CD4-positive, alpha-beta T cell treated with Interleukin-17A for 1 hour (primary cell): ENCODE results near the gene ZNHIT1.
A peak's percentile ranks its signal among the peaks of the same experiment; 100 is the strongest.
"Not testable (repeated sequence)": the region's sequence is repeated elsewhere in the genome, so short reads cannot be mapped to it uniquely, and the experiment has no call there.

Experiments used
- DNase-seq: peaks from one replicate; pipeline ENCODE4 v3.0.0-alpha.2; 2020

Gene ZNHIT1

DNA sequence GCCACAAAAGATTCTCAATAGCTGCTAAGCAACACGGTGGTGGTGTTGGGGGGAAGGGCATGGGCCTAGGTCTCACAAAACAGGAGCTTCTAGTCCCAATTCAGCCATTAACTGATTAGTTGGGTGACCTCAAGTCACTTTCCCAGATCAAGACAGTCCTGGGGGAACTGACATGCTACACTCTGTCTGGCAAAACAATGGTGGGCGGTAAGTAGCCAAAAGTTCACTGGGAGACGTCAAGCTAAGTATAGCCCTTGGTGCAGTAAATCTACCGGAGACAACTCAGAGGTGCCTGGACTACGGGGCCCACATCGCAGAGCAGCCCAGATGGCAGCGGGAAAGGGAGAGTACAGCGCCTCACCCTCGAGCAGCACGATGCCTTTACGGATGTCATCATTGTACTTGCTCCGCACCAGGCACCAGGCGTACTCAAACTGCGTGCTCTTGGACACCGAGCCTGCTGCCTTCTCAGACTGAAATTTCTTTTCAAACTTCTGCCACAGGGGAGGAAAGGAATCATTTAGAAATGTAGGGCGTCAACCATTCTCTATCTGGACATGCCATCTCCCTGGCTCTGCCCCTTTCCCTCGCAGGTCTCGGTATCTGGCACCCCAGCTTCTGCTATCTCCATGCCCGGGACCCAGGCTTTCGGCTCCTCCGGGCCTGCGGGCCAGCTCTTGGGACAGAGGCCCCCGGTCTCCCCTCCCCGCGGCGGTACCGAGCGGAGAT, 25.8 kb downstream of the ZNHIT1 start:
- DNase-seq = no peak

DNA sequence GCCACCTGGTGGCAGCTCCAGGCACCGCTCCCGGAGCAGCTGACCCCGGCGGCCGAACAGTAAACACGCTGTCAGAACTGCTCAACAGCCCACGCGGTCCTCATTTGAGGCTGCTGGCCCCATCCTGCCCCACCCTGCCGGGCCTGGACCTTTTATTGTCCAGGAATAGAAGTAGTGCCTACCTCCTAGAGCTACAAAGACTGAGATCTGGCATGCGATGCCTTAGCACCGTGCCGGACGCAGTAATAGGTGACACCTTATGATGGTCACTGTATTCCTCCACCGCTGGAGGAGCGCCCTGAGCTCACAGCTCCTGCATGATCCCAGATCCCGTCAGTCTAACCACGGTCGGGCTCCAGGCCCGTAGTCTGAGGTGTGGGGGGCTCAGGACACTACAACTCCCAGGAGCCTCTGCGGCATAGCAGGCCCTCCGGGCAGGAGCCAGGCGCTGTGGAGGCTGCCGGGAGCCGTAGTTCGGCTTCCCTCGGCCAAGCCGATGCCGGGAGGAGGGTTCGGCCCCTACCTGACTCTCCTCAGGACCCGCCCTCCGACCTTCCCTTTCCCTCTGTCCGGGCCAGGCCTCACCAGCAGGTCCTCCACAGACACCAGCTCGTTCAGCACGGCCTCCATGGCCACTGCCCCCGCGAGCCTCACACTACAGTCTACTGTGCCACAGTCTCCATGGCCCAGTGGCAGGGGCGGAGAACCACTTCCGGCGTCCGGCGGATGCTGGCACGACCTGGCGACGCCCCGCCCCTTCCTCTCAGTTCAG, 26.6 kb downstream of the ZNHIT1 start, which contains the start of gene FIS1:
Gene FIS1, minus strand, starts transcription at position 707 of the 772 bp plus-strand sequence. Its CDS starts 77 bp downstream, at position 630.
- DNase-seq = peak; percentile 92

DNA sequence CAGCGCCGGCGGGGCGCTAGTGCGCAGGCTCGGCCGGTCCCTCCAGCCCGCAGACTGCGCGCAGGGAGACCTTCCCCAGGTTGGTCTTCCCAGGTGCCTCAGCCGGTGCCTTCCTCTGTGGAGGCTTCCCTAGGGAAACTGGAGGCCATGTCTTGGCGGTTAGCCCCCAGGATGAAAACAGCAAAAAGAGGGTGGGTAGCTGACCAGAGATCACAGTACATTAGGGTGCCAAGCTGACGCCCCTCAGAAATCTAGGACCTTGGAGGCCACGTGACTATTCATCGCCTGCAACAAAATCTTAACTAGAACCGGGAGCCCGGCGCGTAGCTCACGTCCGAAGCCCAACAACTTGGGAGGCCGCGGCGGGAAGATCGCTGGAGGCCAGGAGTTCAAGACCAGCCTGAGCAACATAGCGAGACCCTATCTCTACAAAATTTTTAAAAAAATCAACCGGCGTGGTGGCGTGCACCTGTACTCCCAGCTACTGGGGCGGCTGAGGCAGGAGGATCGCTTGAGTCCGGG, 27.2 kb downstream of the ZNHIT1 start:
- no peak for DNase-seq

DNA sequence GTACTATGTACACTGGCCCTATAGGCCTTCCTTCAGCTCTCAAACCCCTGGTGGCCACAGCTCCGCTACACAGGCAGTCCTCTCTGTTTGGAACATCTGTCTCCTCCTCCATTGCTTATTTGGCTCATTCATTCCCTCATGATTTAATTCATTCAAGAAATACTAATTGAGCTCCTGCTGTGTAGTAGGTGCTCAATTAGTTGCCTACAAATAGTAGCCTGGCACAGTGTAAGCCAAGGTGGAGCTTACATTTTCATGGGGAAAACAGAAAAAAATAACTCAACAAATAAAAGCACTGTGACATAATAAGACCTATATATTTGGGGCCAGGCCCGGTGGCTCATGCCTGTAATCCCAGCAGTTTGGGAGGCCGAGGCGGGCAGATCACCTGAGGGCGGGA, 30.3 kb downstream of the ZNHIT1 start:
- no peak for DNase-seq

DNA sequence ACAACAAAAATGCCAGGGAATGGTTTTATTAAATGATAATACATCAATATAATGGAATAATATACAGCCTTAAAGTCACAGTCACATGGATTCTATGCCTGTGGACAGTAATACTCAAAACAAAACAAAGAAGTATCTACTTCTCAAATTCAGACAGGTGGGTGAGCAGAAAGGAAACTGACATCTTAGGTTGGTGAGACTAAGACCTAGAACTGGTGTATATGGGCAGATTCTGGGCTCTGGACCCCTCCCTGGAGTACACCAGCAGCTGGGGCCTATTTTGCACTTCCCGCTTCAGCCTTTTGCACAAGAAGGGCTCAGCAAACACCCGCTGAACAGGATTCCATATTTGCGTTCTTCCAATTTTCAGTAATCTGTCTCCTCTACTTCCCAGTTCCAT, 32.4 kb downstream of the ZNHIT1 start:
- DNase-seq = no peak

DNA sequence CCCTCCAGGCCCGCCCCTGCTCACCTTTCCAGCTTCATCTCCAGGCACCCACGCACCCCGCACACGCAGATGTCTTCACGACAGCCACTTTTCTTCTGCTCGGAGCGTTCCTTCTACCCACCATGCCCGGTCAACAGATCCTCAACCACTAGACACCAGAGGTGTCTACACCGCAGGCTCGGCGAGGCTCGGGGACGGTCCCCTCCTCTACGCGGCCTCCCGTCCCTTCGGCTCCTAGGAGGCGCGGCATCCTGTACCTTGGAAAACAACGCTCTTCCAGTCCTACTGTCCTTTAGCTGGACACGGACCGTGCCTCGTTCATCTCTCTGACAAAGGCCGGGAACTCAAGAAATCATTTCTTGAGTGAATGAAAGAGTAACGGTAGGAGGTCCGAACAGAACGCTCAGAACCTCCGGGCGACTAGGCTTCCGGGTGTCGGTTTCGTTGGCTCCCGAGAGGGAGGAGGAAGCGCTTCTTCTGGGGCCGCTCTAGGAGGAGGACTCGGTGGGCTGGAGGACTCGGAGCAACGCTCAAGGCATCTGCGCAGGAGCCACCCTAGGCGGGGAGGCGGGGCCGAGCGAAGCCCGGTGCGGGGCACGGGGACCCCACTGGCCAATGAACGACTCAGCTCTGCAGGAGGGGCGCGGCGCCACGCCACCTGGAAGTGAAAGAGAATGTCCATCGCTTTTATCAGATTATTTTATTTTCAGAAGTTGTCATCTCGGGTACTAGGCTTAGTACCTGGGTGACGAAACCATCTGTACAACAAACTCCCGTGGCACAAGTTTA, 34.1 kb downstream of the ZNHIT1 start:
- peak; percentile 99 for DNase-seq

DNA sequence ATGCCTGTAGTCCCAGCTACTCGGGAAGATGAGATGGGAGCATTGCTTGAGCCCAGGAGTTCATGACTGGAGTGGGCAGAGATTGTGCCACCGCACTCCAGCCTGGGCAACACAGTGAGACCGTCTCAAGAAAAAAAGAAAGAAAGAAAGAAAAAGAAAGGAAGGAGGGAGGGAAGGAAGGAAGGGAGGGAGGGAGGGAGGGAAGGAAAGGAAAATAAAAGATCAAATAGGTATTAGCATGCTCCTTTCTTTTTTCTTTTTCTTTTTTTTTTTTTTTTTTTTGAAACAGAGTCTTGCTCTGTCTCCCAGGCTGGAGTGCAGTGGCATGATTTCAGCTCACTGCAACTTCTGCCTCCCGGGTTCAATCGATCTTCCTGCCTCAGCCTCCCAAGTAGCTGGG, 35.2 kb downstream of the ZNHIT1 start:
- DNase-seq = not testable (repeated sequence)

DNA sequence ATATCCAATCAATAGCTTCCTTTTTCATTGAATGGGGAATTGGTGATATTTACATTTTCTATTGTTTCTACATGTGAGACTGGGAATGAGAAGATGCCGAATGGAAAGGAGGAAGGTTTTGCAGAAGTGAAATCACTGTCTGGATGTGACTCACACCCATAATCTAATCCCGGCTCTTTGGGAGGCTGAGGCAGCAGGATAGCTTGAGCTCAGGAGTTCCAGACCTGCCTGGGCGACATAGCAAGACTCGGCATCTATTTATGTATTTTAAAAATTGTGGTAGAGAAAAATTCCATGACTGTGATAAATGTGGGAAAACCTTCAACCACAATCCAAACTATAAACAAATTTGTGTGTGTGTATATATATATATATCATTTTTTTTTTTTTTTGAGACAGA, 37.8 kb downstream of the ZNHIT1 start:
- no peak for DNase-seq

DNA sequence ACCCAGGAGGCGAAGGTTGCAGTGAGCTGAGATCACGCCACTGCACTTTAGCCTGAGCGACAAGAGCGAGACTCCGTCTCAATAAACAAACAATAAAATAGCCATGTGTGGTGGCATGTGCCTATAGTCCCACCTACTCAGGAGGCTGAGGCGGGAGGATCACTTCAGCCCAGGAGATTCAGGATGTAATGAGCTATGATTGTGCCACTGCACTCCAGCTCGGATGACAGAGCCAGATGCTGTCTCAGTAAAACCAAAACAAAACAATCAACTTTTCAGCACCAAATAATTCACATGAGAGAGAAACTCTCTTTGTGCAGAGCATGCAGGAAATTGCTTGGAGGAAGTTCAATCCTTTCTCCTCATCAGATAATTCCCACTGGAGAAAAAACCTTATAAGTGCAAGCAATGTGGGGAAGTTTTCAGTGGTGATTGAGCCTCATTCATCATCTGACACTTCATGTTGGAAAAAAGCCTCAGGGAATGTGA, 40.3 kb downstream of the ZNHIT1 start:
- no peak for DNase-seq

DNA sequence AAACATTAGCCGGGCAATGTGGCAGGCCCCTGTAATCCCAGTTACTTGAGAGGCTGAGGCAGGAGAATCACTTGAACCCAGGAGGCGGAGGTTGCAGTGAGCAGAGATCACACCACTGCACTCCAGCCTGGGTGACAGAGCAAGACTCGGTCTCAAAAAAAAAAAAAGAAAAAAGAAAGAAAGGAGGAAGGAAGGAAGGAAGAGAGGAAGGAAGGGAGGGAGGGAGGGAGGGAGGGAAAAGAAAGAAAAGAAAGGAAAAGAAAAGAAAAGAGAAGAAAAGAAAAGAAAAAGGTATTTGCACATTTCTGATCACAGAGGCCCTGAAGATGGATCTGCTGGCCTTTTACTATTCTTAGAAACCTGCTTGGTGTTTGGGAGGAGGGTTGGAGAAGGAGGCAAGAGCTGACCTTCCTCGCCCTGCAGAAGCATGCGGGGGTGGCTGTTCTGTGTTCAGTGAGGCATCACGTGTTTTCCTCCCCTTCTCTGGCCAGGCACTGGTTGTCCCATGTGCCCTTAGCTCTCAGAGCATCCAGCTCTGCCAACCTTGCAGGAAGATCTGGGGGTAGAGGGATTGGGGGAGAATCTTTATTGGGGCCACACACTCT, 46.2 kb downstream of the ZNHIT1 start:
- not testable (repeated sequence) for DNase-seq

DNA sequence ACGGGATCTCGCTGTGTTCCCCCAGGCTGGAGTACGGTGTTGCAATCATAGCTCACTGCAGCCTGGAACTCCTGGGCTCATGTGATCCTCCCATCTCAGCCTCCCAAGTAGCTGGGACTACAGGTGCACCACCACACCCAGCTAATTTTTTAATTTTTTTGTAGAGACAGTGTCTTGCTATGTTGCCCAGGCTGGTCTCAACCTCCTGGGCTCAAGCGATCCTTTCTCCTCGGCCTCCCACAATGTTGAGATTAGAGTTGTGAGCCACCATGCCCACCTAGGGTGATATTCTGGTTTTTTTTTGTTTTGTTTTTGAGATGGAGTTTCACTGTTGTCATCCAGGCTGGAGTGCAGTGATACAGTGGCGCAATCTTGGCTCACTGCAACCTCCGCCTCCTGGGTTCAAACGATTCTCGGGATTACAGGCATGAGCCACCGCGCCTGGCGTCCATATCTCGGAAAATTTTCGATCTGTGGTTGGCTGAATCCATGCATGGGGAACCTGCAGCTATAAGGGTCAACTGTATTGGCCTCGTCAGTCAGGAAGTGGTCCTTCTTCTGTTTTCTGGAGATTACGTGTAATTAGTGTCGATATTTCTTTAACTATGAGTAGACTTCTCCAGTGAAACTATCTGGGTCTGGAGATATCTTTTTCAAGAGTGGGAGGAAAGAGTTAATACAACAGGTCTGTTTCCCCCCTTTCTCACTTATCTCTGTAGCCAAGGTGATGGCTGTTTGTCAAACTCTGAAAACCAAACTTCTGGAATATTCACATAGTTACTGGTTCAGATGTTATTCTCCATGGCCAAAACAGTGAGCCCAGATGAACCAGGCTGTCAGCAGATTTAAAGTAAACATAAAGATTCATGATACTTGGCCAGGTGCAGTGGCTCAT, 47.9 kb downstream of the ZNHIT1 start:
- no peak for DNase-seq

DNA sequence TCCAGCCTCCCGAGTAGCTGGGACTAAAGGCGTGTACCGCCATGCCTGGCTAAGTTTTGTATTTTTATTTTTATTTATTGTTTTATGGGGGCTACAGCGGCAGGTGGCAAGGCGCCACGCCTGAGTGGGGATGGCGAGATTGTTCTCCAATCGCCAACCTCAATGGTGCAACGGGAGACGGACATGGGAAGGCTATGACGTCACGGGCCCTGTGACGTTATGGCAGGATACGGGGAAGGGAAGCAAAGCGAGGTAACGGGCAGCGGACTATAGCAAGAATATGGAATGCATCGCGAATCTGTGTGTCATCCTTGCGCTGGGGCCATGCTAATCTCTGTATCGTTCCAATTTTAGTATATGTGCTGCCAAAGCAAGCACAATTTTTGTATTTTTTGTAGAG, 51.7 kb downstream of the ZNHIT1 start:
- no peak for DNase-seq

DNA sequence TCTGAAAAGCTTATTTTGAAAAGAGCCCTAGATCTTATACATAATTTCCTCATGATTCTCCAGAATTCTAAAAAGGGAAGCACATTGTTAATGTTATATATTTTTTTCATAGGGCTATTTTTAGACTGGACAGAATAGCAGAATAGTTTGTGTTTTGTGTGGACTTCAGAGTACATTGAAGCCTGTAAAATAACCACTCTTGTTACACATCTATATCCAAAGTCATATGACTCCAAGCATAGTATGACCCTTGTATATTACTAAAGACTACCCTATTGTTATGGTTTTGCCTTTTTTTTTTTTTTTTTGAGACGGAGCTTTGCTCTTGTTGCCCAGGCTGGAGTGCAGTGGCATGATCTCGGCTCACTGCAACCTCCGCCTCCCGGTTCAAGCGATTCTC, 53.1 kb downstream of the ZNHIT1 start:
- DNase-seq = no peak

DNA sequence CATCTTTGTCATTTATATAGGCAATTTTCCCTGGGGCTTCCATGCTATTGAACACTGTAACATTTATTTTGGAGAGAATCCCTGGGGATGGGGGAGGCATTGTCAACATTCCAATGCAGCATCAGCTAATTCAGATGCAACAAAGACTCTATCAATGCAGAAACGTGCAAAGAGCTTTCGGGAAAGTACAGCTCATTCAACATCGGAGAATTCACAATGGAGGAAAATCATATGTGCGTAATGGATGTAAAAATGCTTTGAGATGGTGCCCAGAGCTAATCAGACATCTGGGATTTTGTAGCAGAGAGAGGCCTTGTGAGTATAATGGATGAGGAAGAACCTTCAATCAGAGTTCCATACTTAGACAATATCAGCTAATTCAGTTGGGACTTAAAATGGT, 55.2 kb downstream of the ZNHIT1 start:
- no peak for DNase-seq
